VCaP (cell line): ENCODE measurements around the gene ZNF331.

ENCODE experiments used
- H3K27ac ChIP-seq: fragments of 450-650 bp; 2 replicates; pipeline ENCODE4 v1.5.1; 2017
- CTCF ChIP-seq: fragments of 450-650 bp; conservative IDR thresholded peaks from 2 replicates; pipeline ENCODE4 v1.5.1; 2017; ENCODE audit warnings: mild to moderate bottlenecking, moderate library complexity

ZNF331 gene

DNA sequence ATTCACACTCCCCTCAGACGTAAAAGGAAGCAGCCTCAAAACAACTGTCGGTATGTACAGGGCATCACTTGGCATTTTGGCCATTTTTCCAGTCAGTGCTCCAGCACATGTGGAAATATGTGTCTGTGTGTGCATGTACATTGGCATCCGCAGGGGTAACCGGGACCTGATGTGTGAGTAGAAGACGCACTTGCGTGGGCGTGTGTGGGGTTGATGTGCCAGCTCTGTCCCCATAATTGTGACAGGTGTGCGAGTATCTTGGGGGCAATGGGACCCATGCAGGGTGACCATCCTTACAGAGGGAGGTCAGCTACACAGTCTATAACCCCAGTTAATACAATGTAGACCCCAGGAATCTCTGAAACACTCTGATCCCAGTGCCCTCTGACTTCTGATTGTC is 7.3 kb upstream of the ZNF331 start:
- no peak for TF ChIP-seq CTCF
- H3K27ac ChIP-seq = no peak overlapping the region

- no peak overlapping the region for H3K27ac ChIP-seq
- TF ChIP-seq CTCF = no peak
Measured at GRCh38 chr19:53531457-53531856, 6.5 kb upstream of the ZNF331 start.

- H3K27ac ChIP-seq = no peak overlapping the region
- TF ChIP-seq CTCF = no peak
Measured at GRCh38 chr19:53532362-53532761, 5.6 kb upstream of the ZNF331 start.

- peak overlapping the region; percentile 90 for H3K27ac ChIP-seq
Measured at GRCh38 chr19:53536225-53536548, 1.8 kb upstream of the ZNF331 start.

DNA sequence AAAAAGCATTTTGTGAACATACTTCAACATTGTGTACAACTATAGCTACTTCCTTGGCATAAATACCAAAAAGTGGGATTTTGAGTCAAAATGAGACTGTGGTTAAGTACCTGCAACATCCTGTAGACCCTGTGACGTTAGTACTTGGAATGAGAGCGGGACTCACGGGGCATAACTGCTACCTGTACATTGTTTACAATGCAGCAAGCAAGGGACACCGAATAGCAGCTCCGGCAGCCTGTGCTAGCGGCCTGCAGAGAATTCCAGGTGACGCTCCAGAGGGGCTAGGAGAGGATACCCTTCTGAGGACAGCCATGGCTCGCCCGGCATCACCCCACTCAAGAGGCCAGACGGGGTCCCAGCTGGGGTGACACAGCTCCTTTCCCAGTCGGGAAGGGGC is 824 bp upstream of the ZNF331 start:
- peak overlapping the region; percentile 90 for H3K27ac ChIP-seq
- TF ChIP-seq CTCF = no peak

More at GRCh38 chr19:53536225-53536548, 1.8 kb upstream of the ZNF331 start:
- TF ChIP-seq CTCF = no peak

DNA sequence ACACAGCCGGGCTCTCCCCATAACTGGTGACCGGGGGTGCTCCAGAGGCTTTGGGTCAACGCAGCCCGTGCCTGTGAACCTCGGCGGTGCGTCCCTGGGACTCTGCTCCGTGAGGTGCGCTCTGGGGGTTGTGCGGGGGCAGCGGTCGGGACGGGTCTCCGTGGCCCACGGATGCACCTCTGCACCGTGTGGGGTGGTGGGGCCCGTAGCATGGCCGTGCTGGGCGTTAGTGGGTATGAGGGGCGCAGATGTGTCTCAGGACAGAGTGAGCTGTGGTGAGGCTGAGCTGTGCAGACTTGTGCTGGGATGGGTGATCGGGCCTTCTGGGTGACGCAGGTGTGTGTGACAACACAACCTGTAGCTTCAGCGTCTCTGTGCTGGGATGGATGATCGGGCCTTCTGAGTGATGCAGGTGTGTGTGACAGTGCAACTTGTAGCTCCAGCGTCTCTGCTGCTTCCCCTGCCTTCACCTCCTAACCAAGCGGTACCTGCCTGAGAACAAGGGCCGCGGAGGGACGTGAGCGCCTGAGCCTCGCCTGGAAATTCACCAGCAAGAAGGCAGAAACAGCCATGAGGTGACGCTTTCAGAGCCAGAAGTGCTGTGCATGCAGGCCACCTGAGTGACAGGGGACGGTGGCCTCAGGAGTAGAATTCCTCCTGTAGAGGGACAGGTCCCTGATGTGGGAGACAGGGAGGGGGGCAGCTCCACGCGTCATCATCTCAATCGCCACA is 599 bp downstream of the ZNF331 start:
- no peak for TF ChIP-seq CTCF
- H3K27ac ChIP-seq = peak overlapping the region; percentile 90

- peak overlapping the region; percentile 90 for H3K27ac ChIP-seq
- no peak for TF ChIP-seq CTCF
Measured at GRCh38 chr19:53540091-53540490, 2.1 kb downstream of the ZNF331 start.
